HCT116 (cell line): Measurements from ENCODE around the gene RIOK2.

Source experiments
- ATF3 ChIP-seq: IDR thresholded peaks from 2 replicates; pipeline ENCODE4 v1.6.1; 2012
- MAX ChIP-seq: IDR thresholded peaks from 2 replicates; pipeline ENCODE4 v1.6.1; 2012
- POLR2A ChIP-seq: IDR thresholded peaks from 2 replicates; pipeline ENCODE4 v1.7.0; 2011; ENCODE audit warnings: borderline replicate concordance; ENCODE audit not compliant: insufficient read depth, insufficient read length; ENCODE audit errors: extremely low read depth
- POLR2AphosphoS5 ChIP-seq: IDR thresholded peaks from 2 replicates; pipeline ENCODE4 v1.6.1; 2011; ENCODE audit warnings: mild to moderate bottlenecking, low read depth, low read length, moderate library complexity
- SIN3A ChIP-seq: IDR thresholded peaks from 2 replicates; pipeline ENCODE4 v1.6.1; 2012; ENCODE audit warnings: low read depth
- TCF7L2 ChIP-seq: IDR thresholded peaks from 2 replicates; pipeline ENCODE4 v1.7.0; 2011; ENCODE audit warnings: borderline replicate concordance, inconsistent platforms; ENCODE audit not compliant: insufficient read depth, insufficient read length; ENCODE audit errors: extremely low read depth
- TF ChIP-seq, protein P1 (sequence below), 3 experiments: fragments of 200-600 bp in 1 of 3; sonication (generic) in 1 of 3; IDR thresholded peaks in 2 of 3; conservative IDR thresholded peaks in 1 of 3; 2 replicates each; pipeline ENCODE4 v1.5.1; 2012 to 2017; ENCODE audit warnings: low read depth in 2 of 3, low read length in 2 of 3, antibody characterized with exemption in 1 of 3, borderline replicate concordance in 1 of 3, control low read depth in 1 of 3, mild to moderate bottlenecking in 1 of 3, mixed read lengths in 1 of 3, mixed run types in 1 of 3, moderate library complexity in 1 of 3; ENCODE audit not compliant: insufficient read depth in 1 of 3

DNA sequence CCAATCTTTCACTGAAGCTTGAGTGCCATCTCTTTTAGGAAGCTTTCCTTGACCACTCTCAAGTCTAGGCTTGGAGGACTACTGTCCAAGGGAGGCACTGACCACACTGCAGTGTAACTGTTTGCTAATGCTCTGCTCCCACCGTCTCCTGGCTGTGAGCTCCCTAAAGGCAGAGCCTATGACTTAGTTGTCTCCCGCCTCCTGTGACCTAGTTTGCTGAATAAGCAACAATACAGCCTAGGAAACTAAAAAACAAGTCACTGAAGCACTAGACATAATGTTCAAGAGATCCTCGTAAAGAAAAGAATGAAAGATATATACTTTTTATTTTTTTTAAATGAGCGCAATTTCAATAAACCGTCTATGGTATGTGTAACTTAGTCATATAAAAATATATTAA lies 72.0 kb downstream of the RIOK2 start:
- TF ChIP-seq, protein P1, sequence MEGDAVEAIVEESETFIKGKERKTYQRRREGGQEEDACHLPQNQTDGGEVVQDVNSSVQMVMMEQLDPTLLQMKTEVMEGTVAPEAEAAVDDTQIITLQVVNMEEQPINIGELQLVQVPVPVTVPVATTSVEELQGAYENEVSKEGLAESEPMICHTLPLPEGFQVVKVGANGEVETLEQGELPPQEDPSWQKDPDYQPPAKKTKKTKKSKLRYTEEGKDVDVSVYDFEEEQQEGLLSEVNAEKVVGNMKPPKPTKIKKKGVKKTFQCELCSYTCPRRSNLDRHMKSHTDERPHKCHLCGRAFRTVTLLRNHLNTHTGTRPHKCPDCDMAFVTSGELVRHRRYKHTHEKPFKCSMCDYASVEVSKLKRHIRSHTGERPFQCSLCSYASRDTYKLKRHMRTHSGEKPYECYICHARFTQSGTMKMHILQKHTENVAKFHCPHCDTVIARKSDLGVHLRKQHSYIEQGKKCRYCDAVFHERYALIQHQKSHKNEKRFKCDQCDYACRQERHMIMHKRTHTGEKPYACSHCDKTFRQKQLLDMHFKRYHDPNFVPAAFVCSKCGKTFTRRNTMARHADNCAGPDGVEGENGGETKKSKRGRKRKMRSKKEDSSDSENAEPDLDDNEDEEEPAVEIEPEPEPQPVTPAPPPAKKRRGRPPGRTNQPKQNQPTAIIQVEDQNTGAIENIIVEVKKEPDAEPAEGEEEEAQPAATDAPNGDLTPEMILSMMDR (IDR thresholded peaks at IDR 0.05 in 2 of 3, conservative IDR thresholded peaks at IDR 0.05 in 1 of 3; ENCODE audit: borderline replicate concordance in 1 of 3, insufficient read depth in 1 of 3, low read depth in 2 of 3, low read length in 2 of 3) = no peak
- TF ChIP-seq TCF7L2 (no peak), SIN3A (no peak), POLR2A (no peak), MAX (no peak), POLR2AphosphoS5 (no peak), ATF3 (no peak)
